PC-3 (cell line): ENCODE measurements around the gene ROBO2.

Source experiments
- CTCF ChIP-seq: fragments of 300-600 bp; sonication (generic); conservative IDR thresholded peaks from 2 replicates; pipeline ENCODE4 v1.5.1; 2017; ENCODE audit warnings: antibody characterized with exemption, low read depth, mild to moderate bottlenecking, low read length
- EZH2 ChIP-seq: fragments of 300-600 bp; sonication (generic); IDR thresholded peaks from one replicate; pipeline ENCODE4 v1.6.1; 2017; ENCODE audit warnings: antibody characterized with exemption, mild to moderate bottlenecking, low read length; ENCODE audit not compliant: unreplicated experiment
- EZH2phosphoT487 ChIP-seq: fragments of 300-600 bp; sonication (generic); IDR thresholded peaks from 2 replicates; pipeline ENCODE4 v1.6.1; 2018; ENCODE audit warnings: mild to moderate bottlenecking, antibody characterized with exemption, low read length, borderline replicate concordance

DNA sequence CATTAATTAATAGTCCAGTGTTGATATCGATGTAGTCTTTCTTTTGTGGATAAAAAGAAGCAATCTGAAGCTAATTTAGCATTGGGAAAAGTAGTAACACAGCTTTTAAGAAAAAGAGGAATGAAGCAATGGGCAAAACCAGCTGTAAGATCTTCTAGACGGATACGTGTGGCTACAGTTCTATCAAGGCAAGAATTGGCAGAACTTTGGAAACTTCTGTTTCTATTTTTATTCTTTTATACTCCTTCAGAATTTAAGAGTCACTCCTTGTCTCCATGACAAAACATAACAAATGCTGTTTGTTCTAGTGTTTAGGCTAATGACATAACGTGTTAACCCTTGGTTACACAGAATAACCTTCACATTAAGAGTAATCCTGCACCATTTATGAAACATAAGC lies 289.2 kb downstream of the ROBO2 start:
- TF ChIP-seq CTCF, result no peak
- TF ChIP-seq EZH2, result no peak
- TF ChIP-seq EZH2phosphoT487, result no peak
